ENCODE data around the gene LDB3. TPM values are rescaled to one million over a fixed set of nuclear protein-coding genes. Genes with fewer than 3 reads are reported as not detected.

Gene LDB3
- polyA plus RNA-seq, 1 donor (not counting 4 experiments of a cell fraction or from before 2014, with no cell fraction given), result 0.01 TPM

- DNase-seq (ENCODE audit: low read depth, low spot score), result no peak
Observed at GRCh38 chr10:86652361-86653202, 15.7 kb upstream of the LDB3 start.

GRCh38 chr10:86653379-86653778 is 14.9 kb upstream of the LDB3 start:
- Histone ChIP-seq H3K9me1 (ENCODE audit: control insufficient read depth, extremely low read depth, insufficient read depth, low read length) (peaks cover under 1% of the 10 kb centered on the region), H3K9me3 (ENCODE audit: control insufficient read depth, low read depth, low read length) (no peaks in the 10 kb centered on the region), H3K27me3 (ENCODE audit: control insufficient read depth, extremely low read depth, insufficient read depth, low read length) (peaks cover 11% of the 10 kb centered on the region), H3K9ac (ENCODE audit: control insufficient read depth, extremely low read depth, insufficient read depth, low read length) (no peak overlapping the region), H3K4me1 (ENCODE audit: control insufficient read depth, extremely low read depth, insufficient read depth, low read length) (peaks cover 17% of the 10 kb centered on the region), H3K36me3 (ENCODE audit: control insufficient read depth in 2 of 2, extremely low read depth in 1 of 2, insufficient read depth in 2 of 2, low read length in 2 of 2) (no peaks in the 10 kb centered on the region), H2AFZ (ENCODE audit: control insufficient read depth, low read length) (no peak overlapping the region), H3K4me2 (ENCODE audit: control insufficient read depth, extremely low read depth, insufficient read depth, low read depth, low read length) (no peak overlapping the region), H3K79me2 (ENCODE audit: control insufficient read depth, insufficient read depth, low read length) (no peaks in the 10 kb centered on the region), H3K4me3 (ENCODE audit: control insufficient read depth in 2 of 3, extremely low read depth in 1 of 3, insufficient read depth in 2 of 3, low read depth in 1 of 3, low read length in 3 of 3) (no peak overlapping the region), H3K27ac (ENCODE audit: control insufficient read depth, insufficient read depth, low read length) (no peak overlapping the region), H4K20me1 (ENCODE audit: control insufficient read depth, extremely low read depth, insufficient read depth, low read length) (no peaks in the 10 kb centered on the region)
- dilution Hi-C loops (cut with MboI; ENCODE audit: extremely low pct_ligation_motif_present, low sequenced_read_pairs), result no loop called here
- no peak for FAIRE-seq
- TF ChIP-seq CTCF (optimal IDR thresholded peaks at IDR 0.05 in 1 of 3, IDR thresholded peaks at IDR 0.05 in 1 of 3, conservative IDR thresholded peaks at IDR 0.05 in 1 of 3; ENCODE audit: extremely low read depth in 1 of 3, insufficient read depth in 2 of 3, low read length in 3 of 3) (no peak), EZH2 (IDR thresholded peaks at IDR 0.05; ENCODE audit: low read length) (no peak)
- no peak for DNase-seq (ENCODE audit: low read depth, low spot score)

More at GRCh38 chr10:86652361-86653202, 15.7 kb upstream of the LDB3 start:
- Histone ChIP-seq H3K27me3 (ENCODE audit: control insufficient read depth, extremely low read depth, insufficient read depth, low read length) (peaks cover 11% of the 10 kb centered on the region), H3K36me3 (ENCODE audit: control insufficient read depth in 2 of 2, extremely low read depth in 1 of 2, insufficient read depth in 2 of 2, low read length in 2 of 2) (no peaks in the 10 kb centered on the region), H3K9me1 (ENCODE audit: control insufficient read depth, extremely low read depth, insufficient read depth, low read length) (peaks cover 2% of the 10 kb centered on the region), H3K79me2 (ENCODE audit: control insufficient read depth, insufficient read depth, low read length) (no peaks in the 10 kb centered on the region), H2AFZ (ENCODE audit: control insufficient read depth, low read length) (no peak overlapping the region), H3K4me1 (ENCODE audit: control insufficient read depth, extremely low read depth, insufficient read depth, low read length) (peaks cover 25% of the 10 kb centered on the region), H3K27ac (ENCODE audit: control insufficient read depth, insufficient read depth, low read length) (no peak overlapping the region), H3K4me2 (ENCODE audit: control insufficient read depth, extremely low read depth, insufficient read depth, low read depth, low read length) (no peak overlapping the region), H3K9ac (ENCODE audit: control insufficient read depth, extremely low read depth, insufficient read depth, low read length) (no peak overlapping the region), H3K4me3 (ENCODE audit: control insufficient read depth in 2 of 3, extremely low read depth in 1 of 3, insufficient read depth in 2 of 3, low read depth in 1 of 3, low read length in 3 of 3) (no peak overlapping the region), H4K20me1 (ENCODE audit: control insufficient read depth, extremely low read depth, insufficient read depth, low read length) (no peaks in the 10 kb centered on the region), H3K9me3 (ENCODE audit: control insufficient read depth, low read depth, low read length) (no peaks in the 10 kb centered on the region)
- dilution Hi-C loops (cut with MboI; ENCODE audit: extremely low pct_ligation_motif_present, low sequenced_read_pairs), result no loop called here
- no peak for FAIRE-seq
- no peak for TF ChIP-seq CTCF (optimal IDR thresholded peaks at IDR 0.05 in 1 of 3, IDR thresholded peaks at IDR 0.05 in 1 of 3, conservative IDR thresholded peaks at IDR 0.05 in 1 of 3; ENCODE audit: extremely low read depth in 1 of 3, insufficient read depth in 2 of 3, low read length in 3 of 3)
- TF ChIP-seq EZH2 (IDR thresholded peaks at IDR 0.05; ENCODE audit: low read length), result no peak

All from keratinocyte (primary cell).